Adrenal gland (tissue), 5 donors: ENCODE measurements around the gene DTX1.

Source experiments
- CTCF ChIP-seq, 6 experiments: fragments of 450-650 bp in 4 of 6; fragments of 200-600 bp in 2 of 6; sonication (generic) in 1 of 6; IDR thresholded peaks; 1 replicate in 5 of 6; 2 replicates in 1 of 6; pipeline versions ENCODE4 v1.5.1 to v1.8.0; 2016 to 2021; ENCODE audit warnings: antibody characterized with exemption in 6 of 6, mild to moderate bottlenecking in 2 of 6, moderate library complexity in 1 of 6
- POLR2A ChIP-seq, 2 donors: fragments of 450-650 bp; IDR thresholded peaks; one replicate each; pipeline ENCODE4 v1.6.1; 2017; ENCODE audit warnings: antibody characterized with exemption in 2 of 2, mild to moderate bottlenecking in 2 of 2, moderate library complexity in 1 of 2
- donor health status: DM: no; HTN: no; CAD: no.

DNA sequence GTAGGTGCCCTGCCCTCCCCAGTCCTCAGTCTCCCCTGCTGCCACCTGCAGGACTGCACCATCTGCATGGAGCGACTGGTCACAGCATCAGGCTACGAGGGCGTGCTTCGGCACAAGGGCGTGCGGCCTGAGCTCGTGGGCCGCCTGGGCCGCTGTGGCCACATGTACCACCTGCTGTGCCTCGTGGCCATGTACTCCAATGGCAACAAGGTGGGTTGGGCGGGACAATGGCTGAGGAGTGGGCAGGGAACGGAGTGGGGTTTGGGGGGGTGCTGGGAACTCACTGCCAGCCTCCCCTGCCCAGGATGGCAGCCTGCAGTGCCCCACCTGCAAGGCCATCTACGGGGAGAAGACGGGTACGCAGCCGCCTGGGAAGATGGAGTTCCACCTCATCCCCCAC is 38.2 kb downstream of the DTX1 start:
- TF ChIP-seq CTCF (IDR thresholded peaks at IDR 0.05) (no peak), POLR2A (IDR thresholded peaks at IDR 0.05) (no peak)
